Measurements from ENCODE around the gene CTPS1. TPM values are rescaled to one million over a fixed set of nuclear protein-coding genes. Genes with fewer than 3 reads are reported as not detected.

CTPS1 gene
- total RNA-seq, 1 experiment from 2014 or later: 91.9 TPM

- TF ChIP-seq EZH2 (IDR thresholded peaks at IDR 0.05; ENCODE audit: low read depth): no peak
- H3K36me3 ChIP-seq (ENCODE audit: low read depth): peaks cover 81% of the 10 kb centered on the region
- peaks cover 8% of the 10 kb centered on the region; the same call in 1 of the 2 replicates for H4K20me1 ChIP-seq (ENCODE audit: insufficient read depth)
- no TSS peak for BruUV-seq (replicated peaks)
- DNase-seq: no peak
- no peak overlapping the region for H3K4me3 ChIP-seq
- peaks cover 12% of the 10 kb centered on the region; the same call in 1 of the 2 replicates for H3F3A ChIP-seq (ENCODE audit: insufficient read depth, low read depth)
- intact Hi-C loops (cut with micrococcal nuclease; ENCODE audit: unreplicated experiment): no loop called here
- no peaks in the 10 kb centered on the region for H3K9me2 ChIP-seq (ENCODE audit: insufficient read depth)
- ChIA-PET CTCF (no interaction called here), POLR2A (ENCODE audit: unreplicated experiment) (interaction anchor here (0.6 kb wide), 1 partner anchor 27 kb away, joined by 3 read pairs; no protein-coding TSS in a partner anchor)
- H3K9me3 ChIP-seq (ENCODE audit: insufficient read depth, low read depth): no peaks in the 10 kb centered on the region
- peaks cover 27% of the 10 kb centered on the region for H3K79me2 ChIP-seq (ENCODE audit: low read depth)
- H2AFZ ChIP-seq: no peak overlapping the region
- no peak overlapping the region for H3K27ac ChIP-seq
- no peaks in the 10 kb centered on the region for H3K4me1 ChIP-seq (replicated peaks; ENCODE audit: insufficient read depth)
- H3K27me3 ChIP-seq (ENCODE audit: insufficient read depth, low read depth): no peaks in the 10 kb centered on the region
- H3K4me2 ChIP-seq: no peak overlapping the region
Observed at GRCh38 chr1:40988280-40988679, 8.8 kb downstream of the CTPS1 start.

GRCh38 chr1:40989066-40989465 lies 9.6 kb downstream of the CTPS1 start:
- H3K4me1 ChIP-seq (replicated peaks; ENCODE audit: insufficient read depth): no peaks in the 10 kb centered on the region
- H3K9me3 ChIP-seq (ENCODE audit: insufficient read depth, low read depth): no peaks in the 10 kb centered on the region
- CTCF ChIA-PET: no interaction called here
- TF ChIP-seq CTCF (conservative IDR thresholded peaks at IDR 0.05) (no peak), EZH2 (IDR thresholded peaks at IDR 0.05; ENCODE audit: low read depth) (no peak)
- H3K9me2 ChIP-seq (ENCODE audit: insufficient read depth): no peaks in the 10 kb centered on the region
- peaks cover 19% of the 10 kb centered on the region for H3K79me2 ChIP-seq (ENCODE audit: low read depth)
- peaks cover 12% of the 10 kb centered on the region; the same call in 1 of the 2 replicates for H3F3A ChIP-seq (ENCODE audit: insufficient read depth, low read depth)
- BruUV-seq (replicated peaks): no TSS peak
- H3K36me3 ChIP-seq (ENCODE audit: low read depth): peaks cover 76% of the 10 kb centered on the region
- H2AFZ ChIP-seq: no peak overlapping the region
- POLR2A ChIA-PET (ENCODE audit: unreplicated experiment): interaction anchor here (0.7 to 1.3 kb wide), 2 partner anchors 14 to 183 kb away, joined by 3 to 12 read pairs; no protein-coding TSS in a partner anchor
- no peak overlapping the region for H3K27ac ChIP-seq
- no peak for DNase-seq
- H4K20me1 ChIP-seq (ENCODE audit: insufficient read depth): peaks cover 4% of the 10 kb centered on the region; the same call in 1 of the 2 replicates
- no peak overlapping the region for H3K4me3 ChIP-seq
- no peaks in the 10 kb centered on the region for H3K27me3 ChIP-seq (ENCODE audit: insufficient read depth, low read depth)
- no peak overlapping the region for H3K4me2 ChIP-seq
- intact Hi-C loops (cut with micrococcal nuclease; ENCODE audit: unreplicated experiment): no loop called here

- no TSS peak for BruUV-seq (replicated peaks)
- Histone ChIP-seq H3K9me2 (ENCODE audit: insufficient read depth) (no peaks in the 10 kb centered on the region), H3K4me1 (replicated peaks; ENCODE audit: insufficient read depth) (no peaks in the 10 kb centered on the region), H2AFZ (no peak overlapping the region), H3K4me2 (no peak overlapping the region), H3K9me3 (ENCODE audit: insufficient read depth, low read depth) (no peaks in the 10 kb centered on the region), H3F3A (ENCODE audit: insufficient read depth, low read depth) (peaks cover 24% of the 10 kb centered on the region), H3K4me3 (no peak overlapping the region), H3K79me2 (ENCODE audit: low read depth) (no peaks in the 10 kb centered on the region), H3K27ac (no peak overlapping the region), H3K36me3 (ENCODE audit: low read depth) (peaks cover 55% of the 10 kb centered on the region), H3K27me3 (ENCODE audit: insufficient read depth, low read depth) (no peaks in the 10 kb centered on the region), H4K20me1 (ENCODE audit: insufficient read depth) (no peaks in the 10 kb centered on the region; the same call in 1 of the 2 replicates)
- ChIA-PET POLR2A (ENCODE audit: unreplicated experiment) (no interaction called here), CTCF (no interaction called here)
- TF ChIP-seq EZH2 (IDR thresholded peaks at IDR 0.05; ENCODE audit: low read depth): no peak
- no peak for TF ChIP-seq CTCF (conservative IDR thresholded peaks at IDR 0.05)
- intact Hi-C loops (cut with micrococcal nuclease; ENCODE audit: unreplicated experiment): no loop called here
- DNase-seq: no peak
Observed at GRCh38 chr1:40997096-40997495, 17.6 kb downstream of the CTPS1 start.

GRCh38 chr1:40998668-40999067 lies 19.2 kb downstream of the CTPS1 start:
- POLR2A ChIA-PET (ENCODE audit: unreplicated experiment): no interaction called here
- CTCF ChIA-PET: interaction anchor here (0.6 kb wide), 2 partner anchors 14 to 373 kb away, joined by 9 to 11 read pairs; no protein-coding TSS in a partner anchor
- no peaks in the 10 kb centered on the region for H3K9me2 ChIP-seq (ENCODE audit: insufficient read depth)
- BruUV-seq (replicated peaks): no TSS peak
- H3K4me3 ChIP-seq: no peak overlapping the region
- no peaks in the 10 kb centered on the region; the same call in 1 of the 2 replicates for H3K79me2 ChIP-seq (ENCODE audit: low read depth)
- H3K9me3 ChIP-seq (ENCODE audit: insufficient read depth, low read depth): no peaks in the 10 kb centered on the region
- H3F3A ChIP-seq (ENCODE audit: insufficient read depth, low read depth): peaks cover 38% of the 10 kb centered on the region
- no peak overlapping the region for H3K4me2 ChIP-seq
- H2AFZ ChIP-seq: no peak overlapping the region
- intact Hi-C loops (cut with micrococcal nuclease; ENCODE audit: unreplicated experiment): no loop called here
- peaks cover 64% of the 10 kb centered on the region for H3K36me3 ChIP-seq (ENCODE audit: low read depth)
- no peaks in the 10 kb centered on the region for H3K27me3 ChIP-seq (ENCODE audit: insufficient read depth, low read depth)
- H4K20me1 ChIP-seq (ENCODE audit: insufficient read depth): peaks cover 9% of the 10 kb centered on the region
- peaks cover 13% of the 10 kb centered on the region for H3K4me1 ChIP-seq (replicated peaks; ENCODE audit: insufficient read depth)
- DNase-seq: no peak
- no peak overlapping the region for H3K27ac ChIP-seq
- TF ChIP-seq EZH2 (IDR thresholded peaks at IDR 0.05; ENCODE audit: low read depth): no peak
- no peak for TF ChIP-seq CTCF (conservative IDR thresholded peaks at IDR 0.05)
